ENCODE measurements around the gene FBXL4.

FBXL4 gene

DNA sequence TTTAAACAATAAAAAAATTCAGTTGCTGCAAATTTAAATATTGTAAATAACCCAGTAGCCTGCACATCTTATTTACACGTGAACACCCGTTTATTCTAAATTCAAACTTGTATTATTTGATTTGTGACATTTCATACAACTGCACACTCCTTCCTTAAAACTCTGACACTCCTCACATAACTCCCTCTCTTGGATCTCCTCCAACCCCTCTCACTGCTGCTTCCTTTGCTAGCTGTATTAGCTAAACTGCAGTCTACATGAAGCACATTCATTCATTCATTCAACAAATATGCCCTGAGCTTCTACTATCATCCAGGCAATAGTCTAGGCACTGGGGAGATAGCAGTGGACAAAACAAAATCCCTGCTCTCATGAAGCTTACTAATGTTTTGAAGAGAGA is 47.0 kb downstream of the FBXL4 start:
- TF ChIP-seq, protein P1, sequence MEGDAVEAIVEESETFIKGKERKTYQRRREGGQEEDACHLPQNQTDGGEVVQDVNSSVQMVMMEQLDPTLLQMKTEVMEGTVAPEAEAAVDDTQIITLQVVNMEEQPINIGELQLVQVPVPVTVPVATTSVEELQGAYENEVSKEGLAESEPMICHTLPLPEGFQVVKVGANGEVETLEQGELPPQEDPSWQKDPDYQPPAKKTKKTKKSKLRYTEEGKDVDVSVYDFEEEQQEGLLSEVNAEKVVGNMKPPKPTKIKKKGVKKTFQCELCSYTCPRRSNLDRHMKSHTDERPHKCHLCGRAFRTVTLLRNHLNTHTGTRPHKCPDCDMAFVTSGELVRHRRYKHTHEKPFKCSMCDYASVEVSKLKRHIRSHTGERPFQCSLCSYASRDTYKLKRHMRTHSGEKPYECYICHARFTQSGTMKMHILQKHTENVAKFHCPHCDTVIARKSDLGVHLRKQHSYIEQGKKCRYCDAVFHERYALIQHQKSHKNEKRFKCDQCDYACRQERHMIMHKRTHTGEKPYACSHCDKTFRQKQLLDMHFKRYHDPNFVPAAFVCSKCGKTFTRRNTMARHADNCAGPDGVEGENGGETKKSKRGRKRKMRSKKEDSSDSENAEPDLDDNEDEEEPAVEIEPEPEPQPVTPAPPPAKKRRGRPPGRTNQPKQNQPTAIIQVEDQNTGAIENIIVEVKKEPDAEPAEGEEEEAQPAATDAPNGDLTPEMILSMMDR (conservative IDR thresholded peaks at IDR 0.05; ENCODE audit: low read depth, low read length), result no peak
- no peak overlapping the region for H3K4me3 ChIP-seq (ENCODE audit: low read depth, low read length)
- peak; percentile 14 for DNase-seq (ENCODE audit: low read depth)

DNA sequence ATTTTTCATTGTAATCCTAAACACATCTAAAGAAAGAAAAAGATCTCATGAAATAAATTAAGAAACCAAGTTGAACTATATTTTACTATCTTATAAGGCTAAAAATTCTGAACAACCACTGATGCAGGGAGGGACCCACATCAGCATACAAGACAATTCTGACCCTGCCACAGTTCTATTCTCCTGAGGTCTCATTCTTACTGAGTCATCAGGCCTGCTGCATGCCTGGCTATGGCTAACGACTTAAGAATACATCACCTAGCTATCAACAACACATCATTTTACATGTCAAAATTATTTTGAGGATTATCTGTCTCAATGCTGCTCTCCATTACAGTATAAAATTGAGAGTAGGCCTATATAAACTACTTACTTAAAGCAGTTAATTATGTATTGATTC is 52.9 kb downstream of the FBXL4 start:
- DNase-seq (ENCODE audit: low read depth), result peak; percentile 55
- H3K4me3 ChIP-seq (ENCODE audit: low read depth, low read length), result no peak overlapping the region
- TF ChIP-seq, protein P1 (conservative IDR thresholded peaks at IDR 0.05; ENCODE audit: low read depth, low read length), result no peak

- TF ChIP-seq, protein P1 (conservative IDR thresholded peaks at IDR 0.05; ENCODE audit: low read depth, low read length), result no peak
- H3K4me3 ChIP-seq (ENCODE audit: low read depth, low read length), result no peak overlapping the region
- DNase-seq (ENCODE audit: low read depth), result no peak
Measured at GRCh38 chr6:98887650-98888049, 60.1 kb downstream of the FBXL4 start.

DNA sequence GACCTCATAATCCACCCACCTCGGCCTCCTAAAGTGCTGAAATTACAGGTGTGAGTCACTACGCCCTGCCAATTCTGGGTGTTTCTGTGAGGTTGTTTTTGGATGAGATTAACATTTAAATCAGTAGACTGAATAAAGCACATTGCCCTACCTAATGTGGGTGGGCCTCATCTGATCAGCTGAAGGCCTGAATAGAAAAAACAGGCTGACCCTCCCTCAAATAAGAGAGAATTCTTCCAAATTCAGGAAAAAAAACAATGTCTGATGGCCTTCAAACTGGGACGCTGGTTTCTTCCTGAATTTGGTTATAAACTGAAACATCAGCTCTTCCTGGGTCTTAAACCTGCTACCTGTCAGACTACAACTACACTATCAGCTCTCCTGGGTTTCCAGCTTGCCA is 62.4 kb downstream of the FBXL4 start:
- TF ChIP-seq, protein P1 (conservative IDR thresholded peaks at IDR 0.05; ENCODE audit: low read depth, low read length), result no peak
- H3K4me3 ChIP-seq (ENCODE audit: low read depth, low read length), result no peak overlapping the region
- no peak for DNase-seq (ENCODE audit: low read depth)

DNA sequence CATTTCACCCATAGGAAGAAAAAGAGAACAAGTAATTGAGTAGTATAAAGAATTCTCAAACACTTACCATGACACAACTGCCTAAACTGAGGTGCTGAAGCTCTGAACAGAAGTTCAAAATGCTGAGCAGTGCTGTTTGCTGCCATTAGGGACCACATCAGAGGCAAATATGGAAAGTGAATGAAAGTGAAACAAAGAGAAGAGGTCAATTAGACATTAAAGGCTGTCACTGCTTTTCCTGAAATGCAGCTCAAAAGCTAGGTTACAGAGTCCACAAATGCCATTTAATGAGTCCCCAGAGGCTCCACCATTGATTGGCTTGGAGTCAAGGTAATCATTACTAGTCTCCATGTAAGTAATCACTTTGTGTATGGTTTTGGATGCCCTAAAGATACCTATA is 67.3 kb downstream of the FBXL4 start:
- TF ChIP-seq, protein P1 (conservative IDR thresholded peaks at IDR 0.05; ENCODE audit: low read depth, low read length), result no peak
- H3K4me3 ChIP-seq (ENCODE audit: low read depth, low read length), result no peak overlapping the region
- no peak for DNase-seq (ENCODE audit: low read depth)

DNA sequence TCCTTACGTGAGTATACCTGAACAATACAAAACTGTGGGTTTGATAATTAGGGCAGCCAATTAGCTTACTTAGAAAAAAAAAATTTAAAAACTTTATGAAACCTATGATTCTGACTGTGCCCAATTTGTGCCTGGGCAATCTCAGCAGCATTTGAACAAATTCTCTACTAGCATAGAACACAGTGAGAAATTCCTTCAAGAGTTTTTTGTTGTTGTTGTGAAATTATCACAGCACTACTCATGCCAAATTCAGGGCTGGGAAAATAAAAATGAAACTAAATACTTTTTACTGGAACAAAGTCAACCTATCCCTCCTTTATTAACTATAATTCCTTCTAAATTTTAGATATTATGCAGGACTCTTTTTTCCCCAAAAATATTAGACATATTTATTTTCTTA is 70.5 kb downstream of the FBXL4 start:
- H3K4me3 ChIP-seq (ENCODE audit: low read depth, low read length), result no peak overlapping the region
- DNase-seq (ENCODE audit: low read depth), result peak; percentile 38
- TF ChIP-seq, protein P1 (conservative IDR thresholded peaks at IDR 0.05; ENCODE audit: low read depth, low read length), result no peak

DNA sequence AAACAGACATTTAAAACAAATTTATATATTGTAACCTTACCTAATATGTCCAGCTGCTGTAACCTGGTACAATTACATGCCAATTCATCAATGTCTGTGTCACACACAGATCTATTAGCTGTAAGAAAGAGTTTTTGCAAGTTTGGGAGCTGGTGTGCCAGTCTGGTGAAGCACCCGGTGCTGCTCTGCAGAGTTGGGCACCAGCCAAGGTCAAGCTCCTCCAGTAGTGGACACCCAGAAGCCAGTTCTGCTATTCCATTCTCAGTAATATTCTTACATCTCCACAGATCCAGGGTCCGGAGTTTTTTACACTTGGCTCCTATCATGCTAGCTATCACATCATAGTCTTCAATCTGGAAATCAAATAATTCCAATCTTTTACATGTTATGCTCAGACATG is 72.4 kb downstream of the FBXL4 start:
- no peak for DNase-seq (ENCODE audit: low read depth)
- H3K4me3 ChIP-seq (ENCODE audit: low read depth, low read length), result no peak overlapping the region
- TF ChIP-seq, protein P1 (conservative IDR thresholded peaks at IDR 0.05; ENCODE audit: low read depth, low read length), result no peak

All from choroid plexus epithelial cell (primary cell).